IPS DF 4.7 (cell line): ENCODE measurements around the gene GTPBP1.

ENCODE experiments used
- DNase-seq: peaks from one replicate; pipeline ENCODE4 v3.0.0-alpha.2; 2013; ENCODE audit warnings: low spot score; ENCODE audit errors: extremely low read depth

The GTPBP1 gene

DNA sequence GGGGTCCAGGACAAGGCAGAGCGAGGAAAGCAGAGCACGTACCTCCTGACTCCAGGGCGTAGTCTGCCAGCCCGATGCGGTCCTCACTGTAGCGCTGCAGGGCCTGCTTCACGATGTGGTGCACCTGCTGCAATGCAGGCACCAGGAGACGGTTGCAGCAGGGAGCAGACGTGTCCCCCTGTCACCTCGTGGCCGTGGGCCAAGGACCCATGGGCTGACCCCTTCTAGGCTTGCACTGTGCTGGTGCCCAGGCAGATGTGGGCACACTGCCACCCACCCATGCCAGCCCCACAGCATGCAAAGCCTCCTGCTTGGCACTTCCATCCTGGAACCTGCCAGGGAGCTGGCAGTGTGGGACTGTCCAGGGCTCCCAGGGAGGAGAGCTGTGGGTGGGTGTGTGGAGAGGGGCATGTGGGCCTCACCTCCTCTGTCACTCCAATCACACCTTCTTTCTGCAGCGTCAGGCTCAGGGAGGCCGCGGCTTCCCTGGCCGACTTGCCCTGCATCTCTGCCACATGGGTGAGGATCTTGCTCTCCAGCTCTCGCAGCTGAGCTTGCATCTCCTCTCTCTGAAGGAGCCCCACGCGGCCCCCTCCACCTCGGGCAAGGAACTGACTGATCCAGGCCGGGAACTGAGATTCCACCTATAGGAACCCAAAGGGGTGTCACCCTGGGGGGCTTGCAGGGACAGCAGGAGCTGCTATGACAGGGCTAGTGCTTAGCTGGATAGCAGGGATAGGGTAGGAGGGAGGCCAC, 33.7 kb downstream of the GTPBP1 start:
- no peak for DNase-seq

DNA sequence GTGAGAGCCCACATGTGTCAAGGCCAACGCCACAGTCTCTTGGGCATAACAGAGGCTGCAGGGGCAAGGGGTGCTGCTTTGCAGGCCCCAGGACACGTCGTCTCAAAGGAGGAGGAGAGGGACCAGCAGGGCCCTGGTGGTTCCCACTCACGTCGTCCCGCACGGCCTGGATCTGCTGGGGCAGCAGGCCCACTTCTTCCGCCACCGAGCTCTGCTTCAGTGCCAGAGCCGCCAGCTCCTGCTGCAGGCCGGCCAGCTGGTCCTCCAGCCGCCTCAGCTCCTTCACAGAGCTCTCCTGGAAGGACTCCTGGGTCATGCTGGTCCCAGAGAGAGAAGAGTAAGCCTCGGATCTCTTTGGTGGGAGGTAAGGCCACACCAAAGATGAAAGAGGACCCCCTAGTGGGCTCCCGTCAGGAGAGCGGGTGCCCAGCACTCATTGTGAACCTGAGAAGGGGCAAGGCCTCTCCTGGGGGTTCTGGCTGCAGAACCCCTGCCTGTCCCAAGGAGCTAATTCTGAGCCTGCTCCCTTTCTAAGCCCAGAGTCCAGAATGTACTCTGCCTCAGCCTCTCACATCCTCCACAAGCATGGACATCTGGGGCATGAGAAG, 34.5 kb downstream of the GTPBP1 start:
- no peak for DNase-seq

DNA sequence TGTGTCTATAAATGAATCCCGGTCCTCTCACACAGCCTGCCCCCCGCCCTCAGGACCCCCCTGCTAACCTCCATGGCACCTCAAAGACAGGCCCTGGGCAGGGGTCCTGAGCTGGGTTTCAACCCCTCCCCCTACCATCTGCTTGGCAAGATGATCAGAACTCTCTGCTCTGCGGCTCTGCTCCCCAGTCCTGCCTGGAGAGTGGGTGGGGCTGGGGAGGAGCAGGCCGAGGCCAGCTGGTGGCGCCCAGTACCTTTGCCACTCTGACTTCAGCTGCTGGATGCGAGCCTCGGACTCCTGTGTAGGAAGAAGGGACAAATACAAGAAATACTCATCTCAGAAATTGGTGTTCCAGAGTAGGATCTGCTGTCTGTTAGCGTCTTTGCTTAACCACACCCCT, 35.0 kb downstream of the GTPBP1 start:
- no peak for DNase-seq

DNA sequence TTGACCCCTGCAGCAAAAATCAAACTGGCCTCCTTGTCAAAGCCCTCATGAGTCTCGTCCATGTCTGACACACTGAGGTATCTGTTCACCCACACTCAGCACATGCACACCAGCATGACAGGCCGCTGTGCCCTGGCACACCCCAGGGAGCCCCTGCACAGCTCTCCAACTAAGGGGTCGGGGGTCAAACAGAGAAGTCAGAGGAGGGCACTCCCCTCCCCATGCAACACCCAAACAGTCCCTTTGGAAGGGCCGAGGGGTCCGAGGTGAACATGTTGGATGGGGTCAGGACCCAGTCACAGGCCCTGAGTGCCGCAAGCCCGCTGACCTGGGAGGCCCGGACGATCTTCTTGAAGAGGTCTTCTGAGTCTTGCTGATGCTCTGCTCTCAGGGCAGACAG, 35.4 kb downstream of the GTPBP1 start:
- DNase-seq, result no peak

DNA sequence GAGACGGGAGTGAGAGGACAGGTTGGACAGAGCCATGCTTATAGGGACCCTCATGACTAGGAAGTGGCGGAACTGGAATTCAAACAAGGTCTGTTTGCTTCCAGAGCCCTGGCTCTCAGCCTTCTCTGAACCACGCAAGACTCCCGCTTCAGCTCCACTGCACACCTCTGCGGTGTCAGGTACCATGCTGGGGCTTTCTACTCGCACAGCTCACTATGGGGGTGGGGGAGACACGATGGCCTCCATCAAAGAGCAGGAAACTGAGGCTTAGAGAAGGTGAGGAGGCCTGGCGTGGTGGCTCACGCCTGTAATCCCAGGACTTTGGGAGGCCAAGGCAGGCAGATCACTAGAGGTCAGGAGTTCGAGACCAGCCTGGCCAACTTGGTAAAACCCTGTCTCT, 35.8 kb downstream of the GTPBP1 start:
- DNase-seq, result no peak

DNA sequence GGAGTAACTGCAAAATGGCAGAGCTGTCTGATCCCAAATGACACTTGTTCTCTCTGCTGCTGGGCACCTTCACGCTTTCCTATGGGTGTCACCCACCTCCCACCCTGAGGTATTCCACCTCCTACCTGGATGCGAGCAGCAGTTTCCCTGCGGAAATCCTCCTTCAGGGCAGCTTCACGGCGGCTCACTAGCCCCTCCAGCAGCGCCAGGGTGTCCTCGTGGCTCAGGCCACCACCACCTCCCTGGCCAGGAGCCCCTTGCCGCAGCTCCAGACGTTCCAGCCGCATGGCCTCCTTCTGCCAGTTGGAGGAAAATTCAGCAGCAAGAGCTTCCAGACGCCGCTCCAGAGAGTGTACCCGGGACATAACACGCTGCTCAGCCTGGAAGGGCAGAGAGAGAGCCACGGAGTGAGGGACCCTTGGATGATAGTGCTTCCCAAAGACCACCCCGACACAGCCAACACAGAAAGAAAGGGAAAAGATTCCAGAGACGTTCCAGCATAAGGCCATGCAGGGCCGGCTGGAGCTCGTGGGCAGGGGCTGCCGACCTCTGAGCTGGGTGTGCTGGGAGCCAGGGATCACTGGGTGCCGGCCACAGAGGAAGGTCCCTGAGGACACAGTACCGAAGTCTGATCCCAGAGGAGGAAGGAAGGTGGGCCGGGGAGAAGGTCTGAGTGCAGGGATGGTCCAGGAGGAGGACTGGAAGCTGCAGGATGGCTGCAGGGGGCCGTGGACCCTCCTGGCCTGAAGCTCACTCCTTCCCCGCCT, 36.6 kb downstream of the GTPBP1 start:
- no peak for DNase-seq

DNA sequence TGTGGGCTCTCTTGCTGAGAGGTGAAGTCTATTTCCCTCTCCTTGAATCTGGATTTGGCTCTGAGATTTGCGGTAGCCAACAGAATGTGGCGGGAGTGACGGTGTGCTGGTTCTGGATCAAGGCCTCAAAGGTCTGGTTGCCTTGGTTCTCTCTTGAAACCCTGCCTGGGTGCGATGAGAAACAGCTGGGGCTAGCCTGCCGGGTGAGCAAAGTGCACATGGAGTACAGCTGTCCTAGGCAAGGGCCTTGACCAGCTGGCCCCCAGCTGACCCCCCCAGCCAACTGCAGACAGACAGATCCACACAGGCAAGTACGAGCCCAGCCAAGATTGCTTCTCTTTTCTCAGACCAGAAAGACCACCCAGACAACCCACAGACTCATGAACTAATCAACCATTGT, 39.2 kb downstream of the GTPBP1 start:
- no peak for DNase-seq

DNA sequence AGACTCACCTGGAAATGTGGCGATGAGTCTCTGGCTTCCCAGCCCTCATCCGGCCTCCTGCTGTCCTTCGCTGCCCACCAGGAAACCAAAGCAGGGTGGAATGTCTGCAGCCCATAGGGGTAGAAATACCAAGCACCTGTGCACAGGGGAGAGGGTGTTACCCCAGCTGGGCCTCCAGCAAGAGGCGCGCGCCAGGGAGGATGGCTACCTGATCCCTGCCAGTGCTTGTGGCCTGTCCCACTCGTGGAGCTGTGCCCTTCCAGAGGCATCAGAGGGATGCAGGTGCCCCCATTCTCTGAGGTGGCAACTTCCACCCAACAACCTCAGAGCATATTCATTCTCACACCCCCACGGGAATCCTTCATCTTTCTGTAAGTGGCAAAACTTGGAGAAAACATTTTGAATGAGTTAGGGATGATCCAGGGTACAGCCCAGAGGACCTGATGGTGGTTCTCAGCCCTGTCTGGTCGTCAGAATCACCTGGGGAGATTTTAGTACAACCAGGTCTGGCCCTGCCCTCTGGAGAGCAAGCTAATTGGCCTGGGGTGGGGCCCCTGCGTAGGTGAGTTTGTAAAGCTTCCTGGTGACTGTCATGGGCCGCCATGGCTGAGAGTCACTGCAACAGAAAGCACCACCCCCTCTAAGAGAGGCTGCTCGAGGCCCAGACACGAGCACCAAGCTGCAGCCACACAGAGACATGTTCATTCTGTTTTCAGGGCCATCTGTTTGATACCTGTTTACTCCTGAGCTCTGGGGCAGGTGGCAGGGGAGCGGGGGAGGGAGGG, 40.1 kb downstream of the GTPBP1 start:
- no peak for DNase-seq

DNA sequence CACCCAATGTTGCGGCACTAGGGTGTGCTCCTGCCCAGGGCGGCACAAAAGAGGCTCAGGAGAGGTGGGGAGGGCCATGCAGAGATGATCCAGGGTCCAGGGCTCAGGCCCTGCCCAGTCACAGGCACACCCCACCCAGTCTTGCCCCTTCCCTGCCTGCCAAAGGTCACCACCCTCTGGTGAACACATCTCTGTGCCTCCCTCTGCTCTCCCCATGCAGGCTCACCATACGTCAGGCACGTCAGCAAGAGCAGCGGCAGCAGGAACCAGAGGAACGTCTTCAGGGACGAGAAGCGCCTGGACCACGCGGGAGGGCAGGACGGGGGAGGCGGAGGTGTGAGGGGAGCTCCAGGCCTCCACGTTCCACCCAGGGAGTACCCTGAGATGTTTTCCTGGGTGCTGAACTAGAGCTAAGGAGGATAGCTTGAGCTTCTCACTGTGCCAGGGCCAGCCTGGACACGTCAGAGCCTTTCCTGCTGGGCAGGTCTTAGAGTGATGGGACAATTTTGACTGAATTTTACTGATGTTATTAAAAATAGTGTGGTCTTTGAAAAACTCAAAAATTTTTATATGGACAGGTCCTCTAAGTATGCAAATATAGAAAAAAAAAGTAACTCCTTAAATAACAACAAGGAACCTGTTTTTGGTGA, 42.9 kb downstream of the GTPBP1 start:
- no peak for DNase-seq

DNA sequence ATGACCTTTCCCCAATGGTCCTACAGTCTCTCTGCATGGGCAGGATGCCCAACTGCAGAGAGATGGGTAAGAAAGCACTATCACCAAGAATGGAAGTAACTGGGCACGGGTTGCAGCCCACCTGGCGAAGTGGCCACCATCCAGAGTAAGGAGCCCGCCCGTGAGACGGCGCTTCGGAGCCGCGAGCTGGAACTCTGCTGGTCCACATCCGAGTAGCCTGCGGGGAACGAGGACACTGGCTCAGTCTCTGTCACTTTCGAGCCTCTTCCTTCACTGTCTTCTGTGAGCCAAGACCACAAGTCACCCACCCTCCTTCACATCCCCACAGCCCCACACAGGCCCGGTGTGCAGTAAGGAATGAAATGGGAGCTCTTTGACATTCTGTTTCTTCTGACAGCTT, 44.4 kb downstream of the GTPBP1 start:
- DNase-seq, result no peak

DNA sequence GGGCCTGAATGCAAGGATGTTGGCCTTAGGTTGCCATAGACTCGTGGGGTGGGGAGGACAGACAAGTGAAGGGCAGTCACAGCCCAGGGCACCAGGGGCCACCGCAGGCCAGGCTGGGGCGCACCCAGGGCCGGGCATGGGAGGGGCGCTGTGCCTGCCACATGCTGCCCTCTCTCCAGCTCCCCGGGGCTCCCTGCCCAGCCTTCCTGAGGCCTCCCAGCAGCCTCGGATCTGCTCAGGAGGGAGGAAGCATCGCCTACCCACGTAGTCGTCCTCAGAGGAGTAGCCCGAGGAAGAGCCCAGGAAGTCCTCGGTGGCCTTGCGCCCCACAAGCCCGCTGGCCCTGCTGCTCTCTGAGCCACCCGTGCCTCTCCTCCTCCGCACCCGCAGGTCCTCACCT, 44.9 kb downstream of the GTPBP1 start:
- no peak for DNase-seq

DNA sequence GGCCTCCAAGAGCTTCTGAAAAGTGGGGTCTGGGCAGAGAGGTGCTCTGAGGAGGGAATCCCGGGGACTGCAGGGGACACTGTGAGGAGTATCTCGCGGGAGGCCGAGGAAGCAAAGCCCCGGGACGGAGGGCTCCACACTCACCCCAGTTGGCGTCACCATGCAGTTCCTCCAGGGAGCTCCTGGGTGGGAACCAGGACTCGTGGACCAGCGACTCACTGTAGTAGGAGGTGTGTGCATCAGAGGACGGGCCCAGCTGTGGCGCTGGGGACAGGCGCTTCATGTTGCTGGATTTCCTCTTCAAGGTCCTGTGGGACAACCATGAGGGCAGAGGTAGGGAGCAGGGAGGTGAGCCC, 45.3 kb downstream of the GTPBP1 start:
- no peak for DNase-seq

DNA sequence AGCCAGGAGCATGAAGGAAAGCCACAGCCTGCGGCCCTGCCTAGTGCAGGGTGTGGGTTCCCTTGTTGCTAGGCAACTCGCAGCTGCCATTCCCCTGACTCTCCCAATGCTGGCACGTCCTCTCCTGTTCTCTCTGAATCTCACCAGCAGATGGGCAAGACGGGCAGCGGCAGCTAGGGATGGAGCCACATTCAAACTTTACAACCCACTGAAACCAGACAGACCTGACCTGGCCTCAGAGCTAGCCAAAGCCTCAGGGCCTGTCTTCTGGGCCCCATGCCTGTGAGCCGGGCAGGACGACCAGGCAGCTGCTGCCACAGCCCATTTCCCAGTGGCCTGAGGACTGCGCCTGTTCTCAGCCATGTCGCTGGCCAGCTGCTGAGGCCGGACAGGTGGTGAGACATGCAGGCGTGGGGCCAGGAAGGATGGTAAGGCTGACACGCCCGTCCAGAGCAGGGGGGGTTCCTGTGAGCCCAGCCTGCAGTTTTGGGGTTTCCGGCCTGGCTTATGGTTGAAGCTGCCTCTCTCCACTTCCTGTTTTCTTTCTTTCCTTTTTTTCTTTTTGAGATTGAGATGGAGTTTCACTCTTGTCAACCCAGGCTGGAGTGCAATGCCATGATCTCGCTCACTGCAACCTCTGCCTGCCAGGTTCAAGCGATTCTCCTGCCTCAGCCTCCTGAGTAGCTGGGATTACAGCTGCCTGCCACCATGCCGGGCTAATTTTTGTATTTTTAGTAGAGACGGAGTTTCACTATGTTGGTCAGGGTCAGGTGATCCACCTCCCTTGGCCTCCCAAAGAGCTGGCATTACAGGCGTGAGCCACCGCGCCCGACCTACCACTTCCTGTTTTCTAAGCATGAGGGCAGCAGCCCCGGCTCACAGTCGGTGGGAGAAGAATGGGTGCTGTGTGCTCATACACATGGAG, 45.9 kb downstream of the GTPBP1 start:
- DNase-seq, result no peak

DNA sequence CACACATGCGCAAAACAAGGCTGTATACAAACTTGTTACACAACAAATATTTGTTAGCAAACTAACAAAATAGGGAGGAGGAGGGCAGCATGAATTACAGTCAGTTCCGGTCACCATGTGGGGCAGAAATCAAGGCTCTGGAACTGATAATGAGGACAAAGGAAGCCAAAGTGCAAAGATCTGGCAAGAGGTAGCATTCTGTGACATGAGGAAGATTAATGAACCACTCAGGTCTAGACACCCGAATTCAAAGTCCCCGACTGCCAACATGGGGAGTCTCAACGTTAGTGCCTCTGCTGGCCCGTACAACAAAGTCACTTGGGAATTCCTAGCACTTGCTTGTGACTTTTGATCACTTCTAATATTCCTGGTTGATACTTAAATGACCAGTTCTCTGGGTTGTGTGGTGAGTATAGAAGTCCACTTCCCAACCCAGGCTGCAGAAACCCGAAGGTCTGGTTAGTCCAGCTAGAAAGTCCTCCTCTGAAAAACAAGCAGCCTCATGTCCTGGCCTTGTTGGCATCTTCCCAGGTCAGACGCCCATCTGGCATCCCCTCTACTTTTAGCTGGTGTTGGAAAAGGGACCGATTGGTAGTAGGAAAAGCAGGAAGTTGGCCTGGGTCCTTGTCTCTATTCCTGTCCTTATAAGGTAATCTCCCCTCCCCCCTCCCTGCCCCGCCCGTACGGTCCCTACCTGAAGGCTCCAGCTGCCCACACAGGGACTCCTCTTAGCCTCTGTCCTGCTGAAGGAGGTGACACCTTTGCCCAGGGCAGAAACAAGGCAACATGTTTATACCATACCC, 48.4 kb downstream of the GTPBP1 start:
- no peak for DNase-seq

DNA sequence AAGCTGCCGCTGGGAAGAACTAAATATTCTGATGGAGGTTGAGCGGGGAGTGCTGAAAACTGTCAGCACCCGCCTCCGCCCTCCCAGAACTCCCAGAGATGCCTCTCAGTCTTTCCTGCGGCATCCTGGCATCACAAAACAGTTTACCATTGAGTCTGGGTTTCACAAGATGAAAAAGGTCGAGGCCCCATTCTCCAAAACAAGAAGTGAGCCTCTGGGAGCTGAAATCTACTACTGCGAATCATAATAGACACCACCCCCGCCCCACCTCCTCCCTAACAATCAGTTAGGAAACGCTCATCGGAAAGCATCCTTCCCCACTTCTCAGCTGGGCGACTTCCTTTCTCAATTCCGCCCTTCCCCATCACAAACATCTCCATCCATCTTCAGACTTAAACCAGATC, 49.0 kb downstream of the GTPBP1 start:
- no peak for DNase-seq

DNA sequence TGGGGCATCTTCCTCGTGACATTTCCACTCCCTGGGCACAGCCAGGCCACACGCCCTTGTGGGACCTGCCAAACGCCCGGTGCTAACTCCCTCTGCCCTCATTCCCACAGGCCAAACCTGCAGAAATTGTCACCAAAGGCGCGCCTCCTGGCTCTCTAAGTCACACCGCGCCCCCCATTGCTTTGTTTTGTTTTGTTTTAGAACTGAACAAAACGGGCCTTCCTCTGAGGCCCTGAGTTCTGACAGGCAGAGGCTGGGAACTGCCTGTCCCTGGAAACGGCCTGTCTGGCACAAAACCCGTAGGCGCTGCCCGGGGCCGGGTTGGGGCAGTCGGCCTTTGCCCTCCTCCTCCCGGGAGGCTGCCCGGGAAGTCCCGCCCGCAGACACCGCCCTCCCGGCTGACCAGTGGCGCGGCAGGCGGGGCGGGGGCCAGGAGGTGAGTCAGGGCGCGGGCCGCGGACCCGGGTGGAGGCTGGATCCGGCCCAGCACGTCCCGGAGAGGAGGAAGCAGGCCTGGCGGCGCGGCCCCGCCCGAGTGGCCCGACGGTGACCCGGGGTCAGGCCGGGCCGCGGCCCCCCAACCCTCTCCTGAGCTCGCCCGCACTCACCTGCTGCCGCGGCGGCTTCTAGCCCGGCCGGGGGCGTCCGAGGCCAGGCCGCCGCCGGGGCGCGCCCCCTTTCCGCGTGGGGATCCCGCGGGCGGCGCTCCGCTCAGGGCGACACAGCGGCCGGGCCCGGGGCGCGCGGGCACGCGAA, 49.6 kb downstream of the GTPBP1 start:
- no peak for DNase-seq

DNA sequence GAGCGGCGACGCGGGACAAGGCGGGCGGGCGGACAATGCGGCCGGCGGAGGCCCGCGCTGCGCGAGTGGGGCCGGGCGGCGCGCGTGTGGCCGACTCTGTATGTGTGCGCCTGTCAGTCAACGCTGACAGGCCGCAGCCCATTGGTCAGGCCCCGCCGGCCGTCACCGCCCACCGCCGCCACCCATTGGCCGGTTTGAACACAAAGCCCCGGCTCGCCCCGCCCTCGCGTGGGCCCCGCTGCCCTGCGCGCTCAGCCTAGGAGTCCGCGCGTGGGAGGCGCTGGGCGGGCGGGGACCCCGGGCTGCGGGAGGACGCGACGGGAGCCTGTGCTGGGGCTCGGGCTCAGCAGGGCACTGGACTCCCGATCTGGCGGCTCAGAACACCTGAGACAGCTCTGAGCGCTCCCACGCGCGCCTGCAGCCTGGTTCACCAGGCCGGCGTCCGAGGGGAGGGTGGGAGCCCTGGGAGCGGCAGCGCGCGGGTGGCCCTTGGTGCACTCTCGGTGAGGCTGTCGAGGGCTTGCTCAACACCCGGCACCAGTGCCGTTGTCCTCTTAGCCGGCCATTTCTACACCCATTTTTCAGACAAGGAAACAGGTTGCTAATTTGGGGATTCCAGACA, 50.3 kb downstream of the GTPBP1 start, which contains the start of gene SUN2:
Gene SUN2, minus strand, starts transcription at position 88 of the 622 bp plus-strand sequence. CDS start 3,370 bp downstream, outside the sequence.
- no peak for DNase-seq
